Middle frontal gyrus (tissue), 1 donor: ENCODE results near the gene JARID2.

Experiments used
- DNase-seq: peaks from one replicate; pipeline ENCODE4 v3.0.0-alpha.2; 2015; ENCODE audit warnings: low spot score; ENCODE audit errors: extremely low spot score

Gene JARID2

DNA sequence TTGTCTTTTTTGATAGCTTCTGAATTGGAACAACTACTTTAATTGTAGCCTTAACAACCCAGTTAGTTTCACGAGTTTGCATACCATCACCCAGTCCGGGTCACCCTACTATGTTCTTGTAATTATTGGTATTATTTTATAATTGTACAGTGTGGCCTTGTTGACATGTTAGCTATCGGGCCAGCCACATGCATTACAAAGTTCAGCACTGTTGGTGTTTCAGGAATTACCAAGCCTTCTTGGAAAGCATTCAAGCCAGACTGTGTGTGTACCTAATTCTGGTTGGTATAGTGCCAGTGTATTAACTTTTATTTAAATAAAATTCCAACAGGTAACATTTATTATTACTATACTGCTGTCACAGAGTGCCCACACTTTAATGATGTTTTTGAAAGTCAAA, 150.9 kb downstream of the JARID2 start:
- no peak for DNase-seq

- no peak for DNase-seq
Observed at GRCh38 chr6:15398633-15399275, 152.9 kb downstream of the JARID2 start.

GRCh38 chr6:15399641-15400470, 154.0 kb downstream of the JARID2 start:
- peak; percentile 58 for DNase-seq

DNA sequence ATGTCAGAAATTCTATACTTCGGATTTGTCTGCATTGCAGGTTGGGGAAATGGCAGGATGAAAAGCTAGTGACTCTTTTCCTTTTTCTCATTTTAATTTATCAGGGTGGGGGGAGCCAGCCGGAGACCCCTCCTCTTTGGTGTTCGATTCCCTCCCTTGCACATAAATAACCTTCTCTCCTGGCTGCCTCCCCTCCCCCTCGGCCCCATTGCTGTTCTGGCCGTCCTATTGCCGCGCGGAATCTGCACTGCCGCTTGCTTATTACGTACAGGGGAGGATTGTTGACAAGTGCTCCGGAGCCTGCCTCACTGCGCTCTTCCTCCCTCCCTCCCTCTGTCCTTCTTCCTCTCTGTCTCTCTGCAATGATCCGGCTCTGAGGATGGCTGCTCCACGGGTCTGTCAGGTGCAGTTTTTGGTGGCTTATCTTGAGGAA, 154.7 kb downstream of the JARID2 start:
- DNase-seq: peak; percentile 70

DNA sequence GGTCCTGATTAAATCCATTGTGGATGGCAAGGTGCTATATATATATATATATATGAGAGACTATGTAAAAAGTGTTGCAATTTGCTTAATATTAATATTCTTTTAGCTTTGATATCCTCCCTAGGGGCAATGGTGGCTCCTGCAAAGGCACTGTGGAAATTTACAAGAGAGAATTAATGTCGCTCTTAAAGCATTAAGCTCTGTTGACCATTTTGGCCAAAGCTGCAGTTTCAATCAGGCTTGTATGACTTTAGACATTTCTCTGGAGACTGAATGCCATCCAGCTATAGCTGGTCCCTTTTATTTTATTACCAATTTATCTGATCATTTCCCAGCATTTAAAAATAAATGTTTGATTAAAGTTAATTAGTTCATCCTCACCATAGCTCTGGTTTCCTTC, 155.3 kb downstream of the JARID2 start:
- no peak for DNase-seq

DNA sequence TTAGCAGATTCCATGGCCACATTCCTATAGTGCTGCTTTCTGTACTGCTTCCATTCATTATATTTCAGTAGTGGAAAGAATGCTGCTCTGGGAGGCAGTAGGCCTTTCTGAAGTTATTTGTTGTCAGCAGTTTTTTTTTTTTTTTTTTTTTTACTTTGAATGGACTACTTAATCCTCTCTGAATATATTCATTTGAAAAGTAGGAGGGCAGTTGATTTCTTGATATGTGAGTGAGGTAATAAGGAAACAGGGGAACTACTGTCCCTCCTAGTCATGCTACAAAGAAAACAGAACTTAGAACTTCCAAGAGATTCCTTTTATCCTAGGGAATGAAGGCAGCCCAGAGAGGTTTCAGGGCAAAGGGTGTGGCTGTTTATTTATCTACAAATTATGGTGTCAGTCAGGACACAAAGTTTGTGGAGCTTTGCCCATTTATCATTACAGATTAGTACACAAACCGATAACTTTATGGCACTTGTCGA, 155.9 kb downstream of the JARID2 start:
- DNase-seq: no peak

DNA sequence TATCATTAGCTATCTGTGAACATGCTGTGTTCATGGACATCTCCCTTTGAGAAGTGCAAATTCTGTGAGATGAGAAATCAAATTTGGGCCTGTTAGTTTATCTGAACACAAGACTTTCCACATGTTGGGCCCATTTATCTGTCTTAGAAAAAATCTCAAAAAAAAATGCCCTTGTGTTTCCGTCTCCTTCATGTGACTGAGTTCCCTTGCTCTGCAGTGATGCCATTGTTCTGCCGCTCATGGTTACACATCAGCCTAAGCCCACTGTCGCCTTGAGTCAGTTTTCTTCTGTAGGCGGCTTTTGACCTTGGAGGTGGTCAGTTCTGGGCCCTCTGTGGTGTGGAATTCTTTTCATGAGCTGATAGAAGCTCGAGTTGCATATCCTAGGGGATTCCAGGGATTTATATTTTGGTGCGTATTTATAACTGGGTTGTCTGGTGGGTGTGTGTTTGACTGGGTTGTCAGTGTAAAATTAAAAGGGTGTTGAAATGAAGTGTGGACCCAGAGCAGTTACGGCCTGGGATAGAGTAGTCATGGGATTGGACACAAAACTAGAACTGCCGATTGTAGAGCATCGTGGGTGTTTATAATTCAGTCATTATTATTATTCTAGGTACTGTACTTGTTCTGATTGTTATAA, 156.7 kb downstream of the JARID2 start:
- no peak for DNase-seq

DNA sequence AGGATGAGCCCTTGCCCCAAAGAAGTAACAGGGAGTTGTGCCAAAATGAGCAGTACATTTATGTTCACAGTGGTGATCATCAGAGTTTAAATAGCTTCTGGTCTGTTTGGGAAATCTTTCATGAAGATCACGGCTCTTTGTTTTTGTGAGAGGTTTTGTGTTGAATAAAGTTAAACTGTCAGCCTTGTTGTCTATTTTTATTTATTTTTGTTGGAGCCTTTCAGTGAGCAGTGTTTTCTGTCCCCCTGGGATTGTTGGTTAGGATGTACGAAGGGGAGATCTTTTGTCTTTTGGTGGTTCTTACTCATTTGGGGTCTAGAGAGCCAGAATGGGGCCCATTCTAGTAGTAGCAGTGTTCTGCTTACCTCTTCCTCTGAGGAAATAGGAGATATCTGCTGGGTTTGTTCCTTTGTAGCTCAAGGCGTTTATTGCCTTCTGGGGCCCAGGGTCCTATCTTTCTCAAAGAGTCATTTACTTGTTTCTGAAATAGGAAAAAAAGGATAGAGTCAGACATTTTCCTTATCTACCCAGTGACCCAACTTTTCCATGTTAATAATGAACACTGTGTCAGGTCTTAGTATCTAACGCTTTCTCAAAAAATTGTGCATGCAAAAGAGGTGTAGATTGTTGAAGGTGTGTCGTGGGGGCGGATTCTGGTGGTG, 157.4 kb downstream of the JARID2 start:
- no peak for DNase-seq

DNA sequence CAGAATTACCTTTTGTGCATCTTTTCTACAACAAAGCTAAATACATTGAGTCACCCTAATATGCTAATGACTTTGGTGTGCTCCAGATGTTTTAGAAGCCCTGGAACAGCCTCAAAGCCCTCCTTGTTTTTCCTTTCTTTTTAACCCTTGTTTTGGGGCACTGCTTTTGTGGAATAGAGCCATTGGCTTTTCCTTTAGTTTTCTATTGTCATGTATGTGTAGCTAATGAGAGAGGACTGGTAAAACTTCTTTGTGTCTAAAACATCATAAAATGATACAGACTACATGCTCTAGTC, 158.8 kb downstream of the JARID2 start:
- DNase-seq: no peak

- DNase-seq: no peak
Observed at GRCh38 chr6:15405129-15406068, 159.5 kb downstream of the JARID2 start.

GRCh38 chr6:15406452-15406851, 160.6 kb downstream of the JARID2 start:
- no peak for DNase-seq

DNA sequence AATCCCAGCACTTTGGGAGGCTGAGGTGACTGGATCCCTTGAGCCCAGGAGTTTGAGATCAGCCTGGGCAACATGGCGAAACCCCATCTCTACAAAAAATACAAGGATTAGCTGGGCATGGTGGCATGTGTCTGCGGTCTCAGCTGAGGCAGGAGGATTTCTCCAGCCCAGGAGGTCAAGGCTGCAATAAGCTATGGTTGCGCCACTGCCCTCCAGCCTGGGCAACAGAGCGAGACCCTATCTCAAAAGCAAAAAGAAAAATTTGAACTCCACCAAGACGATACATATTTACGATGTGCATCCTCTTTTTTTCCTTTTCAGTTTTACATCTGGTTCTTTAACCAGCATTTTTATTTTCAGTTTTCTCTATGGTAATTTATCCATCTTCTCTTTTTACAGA, 162.1 kb downstream of the JARID2 start:
- no peak for DNase-seq

DNA sequence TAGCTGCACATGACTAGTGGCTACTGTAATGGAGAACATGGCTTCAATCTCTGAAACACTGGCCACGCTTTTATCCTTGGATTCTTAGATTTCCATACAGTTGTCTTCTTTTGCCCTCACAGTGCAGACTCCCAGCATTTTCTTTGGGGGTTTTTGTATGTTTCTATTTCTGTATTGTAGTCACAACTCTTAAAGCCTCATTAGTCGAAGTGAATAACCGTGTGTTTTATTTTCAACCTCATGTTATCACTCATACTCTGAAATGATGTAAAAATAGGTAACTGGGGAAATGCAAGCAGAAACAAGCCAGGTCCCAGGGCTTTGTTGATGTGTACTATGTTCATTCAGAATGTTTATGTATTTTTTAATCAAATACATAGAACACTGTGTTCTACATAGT, 162.9 kb downstream of the JARID2 start:
- DNase-seq: no peak

DNA sequence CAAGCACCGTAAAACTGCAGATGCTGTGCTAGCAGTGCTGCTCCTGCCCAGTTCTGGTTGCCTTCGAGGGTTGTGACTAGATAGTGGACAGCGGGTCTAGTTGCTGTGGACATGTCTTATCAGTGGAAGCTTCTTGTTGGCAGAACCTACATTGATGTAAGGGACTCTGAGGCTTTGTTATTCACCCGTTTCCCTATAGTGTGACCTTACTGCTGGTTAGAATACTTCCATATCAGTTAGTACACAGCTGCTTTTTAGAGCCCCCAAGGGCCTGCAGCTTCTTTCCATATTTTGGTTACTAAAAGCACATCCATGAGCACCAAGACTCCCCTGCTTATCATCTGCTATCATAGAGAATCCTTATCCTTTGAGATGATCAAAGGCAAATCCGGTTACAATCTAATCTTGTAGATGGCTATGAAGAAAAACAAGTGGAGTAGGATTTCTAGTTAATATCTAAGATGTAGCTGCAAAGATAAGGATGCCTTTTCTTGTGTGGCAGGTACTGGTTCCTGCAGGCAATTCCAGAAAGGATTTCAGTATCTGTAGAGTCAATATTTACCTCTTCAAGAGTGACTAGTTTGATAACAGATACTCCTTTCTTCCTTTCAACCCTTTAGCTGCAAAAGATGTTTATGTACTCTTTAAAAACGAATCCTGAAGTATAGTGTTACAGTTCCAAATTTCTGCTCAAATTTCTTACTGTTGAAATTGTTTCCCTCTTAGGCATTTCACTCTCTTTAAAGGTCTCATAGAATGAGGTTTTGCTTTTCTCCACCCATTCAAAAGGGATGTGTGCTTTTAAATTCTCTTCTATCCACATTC, 163.6 kb downstream of the JARID2 start:
- DNase-seq: no peak

- DNase-seq: no peak
Observed at GRCh38 chr6:15410126-15410391, 164.2 kb downstream of the JARID2 start.

DNA sequence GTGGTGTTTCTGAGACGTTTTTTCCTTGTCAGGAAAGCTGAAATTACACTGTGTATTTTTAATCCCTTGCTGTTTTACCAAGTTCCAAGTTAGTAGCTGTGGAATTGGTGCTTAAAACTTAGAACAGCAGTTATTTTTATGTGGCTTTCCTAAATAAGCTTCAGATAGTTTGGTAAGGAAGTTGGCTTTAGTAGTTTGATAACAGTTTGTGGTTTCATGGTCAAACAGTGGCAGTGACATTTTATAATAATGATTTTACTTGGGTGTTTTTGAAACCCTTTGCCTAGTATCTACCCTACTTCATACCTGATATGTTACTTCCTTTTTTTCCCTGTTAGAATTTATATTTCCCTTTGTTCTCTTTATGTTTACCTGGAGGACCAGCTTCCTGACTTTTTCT, 164.9 kb downstream of the JARID2 start:
- no peak for DNase-seq

DNA sequence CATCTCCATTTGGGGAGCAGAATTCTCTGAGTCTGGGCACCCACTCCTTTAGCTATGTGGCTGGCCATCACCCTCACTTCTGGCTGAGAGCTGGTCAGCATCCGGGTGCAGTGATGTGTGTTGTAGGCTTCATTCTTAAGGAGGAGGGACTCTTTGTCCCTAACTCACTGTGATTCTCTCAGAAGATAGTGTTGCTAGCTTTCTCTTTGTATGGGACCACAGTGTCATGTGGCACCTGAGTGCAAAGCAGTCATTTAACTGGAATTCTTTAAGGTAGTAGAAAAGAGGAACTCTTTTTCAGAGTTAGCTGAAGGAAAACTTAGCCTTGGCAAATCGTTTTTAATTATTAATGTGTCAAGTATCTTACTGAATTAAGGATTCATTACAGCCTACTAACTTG, 165.9 kb downstream of the JARID2 start:
- no peak for DNase-seq

DNA sequence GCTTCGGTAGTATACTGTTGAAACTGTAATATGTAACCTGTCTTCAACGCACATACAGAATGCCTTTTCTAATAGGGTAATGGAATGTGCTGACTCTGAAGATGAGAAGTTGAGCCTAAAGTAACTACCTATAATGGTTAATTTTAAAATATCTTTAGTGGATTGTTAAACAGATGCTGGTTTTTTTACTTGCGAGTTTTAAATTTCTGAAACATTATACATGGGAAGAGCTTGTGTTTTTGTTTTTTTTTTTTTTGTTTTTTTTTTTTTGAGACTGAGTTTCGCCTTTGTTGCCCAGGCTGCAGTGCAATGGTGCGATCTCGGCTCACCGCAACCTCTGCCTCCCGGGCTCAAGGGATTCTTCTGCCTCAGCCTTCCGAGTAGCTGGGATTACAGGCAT, 166.9 kb downstream of the JARID2 start:
- no peak for DNase-seq

DNA sequence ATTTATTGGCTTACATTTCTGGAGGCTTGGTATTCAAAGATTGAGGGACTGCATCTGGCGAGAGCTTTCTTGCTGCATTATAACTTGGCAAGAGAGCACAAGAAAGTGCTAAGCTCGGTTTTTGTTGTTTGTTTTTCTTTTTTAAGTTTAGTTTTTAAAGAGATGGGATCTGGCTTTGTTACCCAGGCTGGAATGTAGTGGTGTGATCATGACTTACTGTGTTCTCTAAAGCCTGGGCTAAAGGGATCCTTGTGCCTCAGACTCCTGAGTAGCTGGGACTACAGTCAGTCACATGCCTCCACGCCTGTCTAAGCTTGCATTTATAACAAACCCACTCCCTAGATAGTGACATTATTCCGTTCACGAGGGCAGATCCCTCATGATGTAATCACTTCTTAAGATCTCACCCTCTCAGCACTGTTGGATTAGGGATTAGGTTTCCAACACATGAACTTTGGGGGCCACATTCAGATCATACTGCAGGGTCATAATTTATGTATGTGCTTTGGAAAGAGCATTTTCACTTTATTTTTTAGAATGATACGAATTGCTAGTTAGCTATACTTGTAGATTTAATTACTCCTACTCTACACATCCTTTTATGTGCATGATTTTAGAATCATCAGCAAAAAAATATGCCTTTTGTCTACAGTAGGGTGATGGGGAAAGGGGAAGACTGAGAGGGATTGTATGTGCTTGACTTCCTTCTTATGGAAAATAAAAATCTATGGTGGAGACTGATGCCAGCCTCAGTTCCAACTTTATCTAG, 167.8 kb downstream of the JARID2 start:
- no peak for DNase-seq

DNA sequence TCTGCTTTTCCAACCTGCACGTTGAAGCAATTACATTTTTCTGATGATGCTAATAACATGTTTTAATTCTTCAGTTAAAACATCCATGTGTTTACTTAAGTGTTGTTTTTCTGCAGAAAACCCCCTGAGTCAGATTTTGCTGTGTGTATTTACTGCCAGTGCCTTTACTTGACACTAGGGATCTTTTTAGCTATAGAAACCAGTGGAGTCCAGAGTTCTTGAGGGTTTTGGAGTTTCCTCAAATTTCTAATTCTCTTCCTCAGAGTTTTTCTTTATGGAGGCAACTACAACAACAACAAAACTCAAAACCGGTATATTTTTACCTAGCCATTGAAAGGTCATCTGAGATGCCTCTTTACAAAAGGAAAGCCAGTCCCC, 168.4 kb downstream of the JARID2 start:
- no peak for DNase-seq
